GM10847 (cell line): ENCODE measurements around the gene CHRNA5.

Source experiments
- POLR2A ChIP-seq: IDR thresholded peaks from 2 replicates; pipeline ENCODE4 v1.6.1; 2011; ENCODE audit not compliant: insufficient read length; ENCODE audit errors: extremely low read depth

CHRNA5 gene

GRCh38 chr15:78565097-78565950 is at the start of gene CHRNA5:
CHRNA5 (plus strand) TSS chr15:78565520; CDS start chr15:78565720, 200 bp downstream.
- TF ChIP-seq POLR2A, result peak; percentile 58

DNA sequence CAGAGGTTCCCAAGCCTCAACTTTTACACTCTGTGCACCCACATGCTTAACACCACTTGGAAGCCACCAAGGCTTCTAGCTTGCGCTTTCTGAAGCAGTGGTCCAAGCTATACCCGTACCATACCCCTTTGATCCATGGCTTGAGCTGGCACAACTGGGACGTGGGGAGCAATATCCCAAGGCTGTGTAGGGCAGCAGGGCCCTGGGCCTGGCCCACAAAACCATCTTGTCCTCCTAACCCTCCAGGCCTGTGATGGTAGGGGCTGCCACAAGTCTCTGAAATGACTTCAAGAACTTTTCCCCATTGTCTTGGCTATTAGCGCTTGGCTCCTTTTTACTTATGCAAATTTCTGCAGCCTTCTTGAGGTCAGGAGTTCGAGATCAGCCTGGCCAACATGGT is 41.1 kb upstream of the CHRNA5 start:
- TF ChIP-seq POLR2A, result no peak

- no peak for TF ChIP-seq POLR2A
Observed at GRCh38 chr15:78527325-78527724, 38.0 kb upstream of the CHRNA5 start.

DNA sequence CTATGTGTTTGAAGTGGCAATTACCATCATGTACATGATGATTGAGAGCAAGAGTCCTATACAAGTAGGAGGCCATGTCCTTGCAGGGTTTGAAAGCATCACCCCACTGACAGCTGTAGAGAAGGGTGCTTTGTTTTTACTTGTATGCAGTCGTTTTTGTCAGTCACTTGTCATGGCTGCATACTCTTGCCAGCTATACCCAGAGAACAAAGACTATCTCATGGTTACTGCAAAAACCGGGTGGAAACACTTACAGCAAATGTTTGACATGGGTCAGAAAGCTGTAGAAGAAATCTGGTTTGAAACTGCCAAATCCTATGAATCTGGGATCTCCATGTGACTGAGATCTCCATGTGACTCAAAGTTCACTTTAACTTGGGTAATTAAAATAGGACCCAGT is 32.0 kb upstream of the CHRNA5 start:
- TF ChIP-seq POLR2A, result no peak

GRCh38 chr15:78536134-78536533 is 29.2 kb upstream of the CHRNA5 start:
- TF ChIP-seq POLR2A, result no peak

- no peak for TF ChIP-seq POLR2A
Observed at GRCh38 chr15:78537266-78537905, 27.9 kb upstream of the CHRNA5 start.

DNA sequence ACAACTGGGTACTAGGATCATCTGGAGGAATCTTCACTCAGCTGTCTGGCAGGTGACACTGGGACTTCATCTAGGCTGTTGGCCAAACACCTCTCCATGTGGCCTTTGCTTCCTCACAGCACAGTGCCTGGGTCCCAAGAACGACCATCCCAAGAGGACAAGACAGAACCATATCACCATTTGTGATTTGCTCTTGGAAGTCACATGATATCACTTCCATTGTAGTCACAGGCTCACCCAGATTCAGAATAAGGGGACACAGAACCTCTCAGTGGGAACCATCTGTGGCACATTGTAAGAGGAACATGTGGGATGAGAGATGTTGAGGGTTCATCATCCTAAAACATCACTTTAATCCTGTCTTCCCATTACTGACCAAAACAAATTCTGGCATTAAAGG is 27.0 kb upstream of the CHRNA5 start:
- no peak for TF ChIP-seq POLR2A

GRCh38 chr15:78540141-78540870 is 25.0 kb upstream of the CHRNA5 start, which contains the start of gene PSMA4:
PSMA4 (plus strand) TSS chr15:78540444; CDS start chr15:78541928, 1,484 bp downstream.
- peak; percentile 93 for TF ChIP-seq POLR2A

- no peak for TF ChIP-seq POLR2A
Observed at GRCh38 chr15:78540871-78541743, 24.2 kb upstream of the CHRNA5 start.

DNA sequence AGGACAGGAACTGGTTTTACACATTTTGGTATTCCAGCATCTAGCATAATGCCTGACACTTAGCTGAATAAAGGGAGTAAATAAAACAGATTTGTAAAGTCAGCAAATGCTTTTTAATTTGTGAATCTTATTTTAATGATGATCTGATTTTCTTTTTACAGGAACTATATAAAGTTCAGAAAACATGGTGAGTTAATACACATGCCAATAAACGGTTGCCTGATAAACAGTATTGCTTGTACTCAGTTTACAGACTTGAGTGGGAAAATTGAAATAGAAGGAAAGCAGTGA is 23.6 kb upstream of the CHRNA5 start:
- no peak for TF ChIP-seq POLR2A

DNA sequence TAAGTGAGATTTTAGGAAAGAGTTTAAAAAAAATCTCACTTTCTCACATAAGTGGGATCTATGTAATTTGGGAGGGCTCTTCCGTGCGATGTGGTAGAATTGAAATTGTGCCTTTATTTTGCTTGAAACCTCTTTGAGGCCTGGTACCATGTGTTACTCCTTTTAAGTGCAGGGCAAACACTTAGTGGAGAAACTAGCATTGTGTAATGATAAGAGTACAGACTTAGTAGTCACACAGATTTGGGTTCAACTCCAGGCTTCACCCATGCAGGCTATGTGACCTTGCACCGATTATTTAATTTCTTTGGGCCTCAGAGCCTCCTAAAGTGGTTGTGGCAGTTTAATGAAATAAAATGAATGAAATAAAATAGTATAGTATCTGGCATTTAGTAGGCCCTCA is 22.7 kb upstream of the CHRNA5 start:
- TF ChIP-seq POLR2A, result no peak

- TF ChIP-seq POLR2A, result no peak
Observed at GRCh38 chr15:78550194-78550593, 15.1 kb upstream of the CHRNA5 start.

DNA sequence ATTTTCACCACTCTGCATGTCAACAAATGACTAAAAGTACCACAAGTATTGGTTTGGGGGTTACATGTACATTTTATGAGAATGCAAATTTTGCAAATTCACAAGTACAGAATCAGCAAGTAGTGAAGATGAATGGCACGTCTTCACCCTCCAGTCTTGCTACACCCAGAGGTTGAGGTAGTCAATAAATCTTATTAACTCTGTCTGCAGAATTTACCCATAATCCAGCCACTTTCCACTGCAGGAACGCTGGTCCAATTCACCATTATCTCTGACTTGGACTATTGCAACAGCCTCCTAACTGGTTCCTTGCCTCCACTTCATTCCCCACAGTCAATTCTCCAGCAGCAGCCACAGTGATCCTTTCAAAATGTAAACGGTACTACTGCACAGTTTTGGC is 14.5 kb upstream of the CHRNA5 start:
- TF ChIP-seq POLR2A, result no peak

GRCh38 chr15:78551902-78552301 is 13.4 kb upstream of the CHRNA5 start:
- no peak for TF ChIP-seq POLR2A

GRCh38 chr15:78552597-78552996 is 12.7 kb upstream of the CHRNA5 start:
- no peak for TF ChIP-seq POLR2A

GRCh38 chr15:78561490-78561889 is 3.8 kb upstream of the CHRNA5 start:
- TF ChIP-seq POLR2A, result no peak

- TF ChIP-seq POLR2A, result no peak
Observed at GRCh38 chr15:78563092-78563491, 2.2 kb upstream of the CHRNA5 start.
